Duodenal mucosa (tissue), 2 donors: ENCODE results near the gene CA7.
"Not testable (repeated sequence)": the region's sequence is repeated elsewhere in the genome, so short reads cannot be mapped to it uniquely, and the experiment has no call there.

Source experiments
- H3K27ac ChIP-seq: one replicate; pipeline ENCODE4 v1.7.0; 2013; ENCODE audit warnings: low read depth, low read length
- H3K27me3 ChIP-seq, 2 donors: one replicate each; pipeline ENCODE4 v1.7.0; 2013; ENCODE audit warnings: low read length in 2 of 2, control low read depth in 1 of 2; ENCODE audit not compliant: insufficient read depth in 2 of 2, control insufficient read depth in 1 of 2
- H3K36me3 ChIP-seq, 2 donors: one replicate each; pipeline ENCODE4 v1.7.0; 2013; ENCODE audit warnings: low read length in 2 of 2, control low read depth in 1 of 2; ENCODE audit not compliant: insufficient read depth in 2 of 2, control insufficient read depth in 1 of 2
- H3K4me1 ChIP-seq, 2 donors: one replicate each; pipeline ENCODE4 v1.7.0; 2013; ENCODE audit warnings: low read length in 2 of 2, control low read depth in 1 of 2; ENCODE audit not compliant: insufficient read depth in 2 of 2, control insufficient read depth in 1 of 2
- H3K4me3 ChIP-seq, 2 donors: one replicate each; pipeline ENCODE4 v1.7.0; 2013; ENCODE audit warnings: low read length in 2 of 2, low read depth in 1 of 2
- H3K9ac ChIP-seq, 2 donors: one replicate each; pipeline ENCODE4 v1.7.0; 2013; ENCODE audit warnings: low read length in 2 of 2, low read depth in 1 of 2
- H3K9me3 ChIP-seq, 2 donors: one replicate each; pipeline ENCODE4 v1.7.0; 2013; ENCODE audit warnings: low read length in 2 of 2, control low read depth in 1 of 2; ENCODE audit not compliant: control insufficient read depth in 1 of 2

The CA7 gene

GRCh38 chr16:66853261-66854139 is 9.3 kb downstream of the CA7 start:
- H3K4me1 ChIP-seq: peaks cover 2 to 6% of the 10 kb centered on the region in 2 donors
- H3K27me3 ChIP-seq: no peaks in the 10 kb centered on the region
- no peaks in the 10 kb centered on the region for H3K36me3 ChIP-seq
- no peaks in the 10 kb centered on the region for H3K9me3 ChIP-seq
- H3K27ac ChIP-seq: no peak overlapping the region
- H3K9ac ChIP-seq: no peak overlapping the region
- no peak overlapping the region for H3K4me3 ChIP-seq

GRCh38 chr16:66856184-66856730 is 12.0 kb downstream of the CA7 start:
- Histone ChIP-seq H3K27me3 (no peaks in the 10 kb centered on the region), H3K9me3 (no peaks in the 10 kb centered on the region), H3K4me3 (no peak overlapping the region), H3K27ac (no peak overlapping the region), H3K36me3 (no peaks in the 10 kb centered on the region), H3K9ac (no peak overlapping the region), H3K4me1 (no peaks in the 10 kb centered on the region)

- Histone ChIP-seq H3K9me3 (no peaks in the 10 kb centered on the region), H3K9ac (no peak overlapping the region), H3K36me3 (no peaks in the 10 kb centered on the region), H3K27ac (no peak overlapping the region), H3K4me1 (no peaks in the 10 kb centered on the region), H3K27me3 (no peaks in the 10 kb centered on the region), H3K4me3 (no peak overlapping the region)
Observed at GRCh38 chr16:66856801-66857200, 12.6 kb downstream of the CA7 start.

- no peaks in the 10 kb centered on the region for H3K9me3 ChIP-seq
- no peak overlapping the region for H3K27ac ChIP-seq
- no peaks in the 10 kb centered on the region for H3K4me1 ChIP-seq
- H3K36me3 ChIP-seq: no peaks in the 10 kb centered on the region
- H3K4me3 ChIP-seq: no peak overlapping the region
- no peaks in the 10 kb centered on the region for H3K27me3 ChIP-seq
- H3K9ac ChIP-seq: no peak overlapping the region
Observed at GRCh38 chr16:66857437-66857836, 13.2 kb downstream of the CA7 start.

GRCh38 chr16:66858740-66859396 is 14.7 kb downstream of the CA7 start:
- H3K4me1 ChIP-seq: no peaks in the 10 kb centered on the region
- no peak overlapping the region for H3K27ac ChIP-seq

GRCh38 chr16:66859397-66860068 is 15.3 kb downstream of the CA7 start:
- no peaks in the 10 kb centered on the region for H3K9me3 ChIP-seq
- no peaks in the 10 kb centered on the region for H3K27me3 ChIP-seq
- H3K36me3 ChIP-seq: no peaks in the 10 kb centered on the region
- H3K4me3 ChIP-seq: no peak overlapping the region
- H3K27ac ChIP-seq: no peak overlapping the region
- H3K9ac ChIP-seq: no peak overlapping the region
- no peaks in the 10 kb centered on the region for H3K4me1 ChIP-seq

More at GRCh38 chr16:66858740-66859396, 14.7 kb downstream of the CA7 start:
- Histone ChIP-seq H3K36me3 (no peaks in the 10 kb centered on the region), H3K9ac (no peak overlapping the region), H3K27me3 (no peaks in the 10 kb centered on the region), H3K9me3 (no peaks in the 10 kb centered on the region), H3K4me3 (no peak overlapping the region)

GRCh38 chr16:66862023-66862520 is 17.9 kb downstream of the CA7 start:
- no peak overlapping the region for H3K9ac ChIP-seq
- no peak overlapping the region for H3K27ac ChIP-seq
- no peak overlapping the region for H3K4me3 ChIP-seq
- H3K36me3 ChIP-seq: no peaks in the 10 kb centered on the region
- H3K27me3 ChIP-seq: no peaks in the 10 kb centered on the region
- H3K4me1 ChIP-seq: no peaks in the 10 kb centered on the region
- no peaks in the 10 kb centered on the region for H3K9me3 ChIP-seq

GRCh38 chr16:66863707-66864106 is 19.5 kb downstream of the CA7 start:
- Histone ChIP-seq H3K36me3 (no peaks in the 10 kb centered on the region), H3K9me3 (no peaks in the 10 kb centered on the region), H3K4me3 (no peak overlapping the region), H3K27ac (no peak overlapping the region), H3K9ac (no peak overlapping the region), H3K27me3 (no peaks in the 10 kb centered on the region), H3K4me1 (no peaks in the 10 kb centered on the region)

- Histone ChIP-seq H3K4me3 (no peak overlapping the region), H3K4me1 (peaks cover 17 to 19% of the 10 kb centered on the region in 2 donors), H3K9me3 (no peaks in the 10 kb centered on the region), H3K27me3 (no peaks in the 10 kb centered on the region), H3K36me3 (no peaks in the 10 kb centered on the region), H3K9ac (no peak overlapping the region), H3K27ac (no peak overlapping the region)
Observed at GRCh38 chr16:66869424-66869823, 25.2 kb downstream of the CA7 start.

- not testable (repeated sequence) for H3K9me3 ChIP-seq, H3K4me3 ChIP-seq, H3K36me3 ChIP-seq, H3K27me3 ChIP-seq, H3K27ac ChIP-seq
- peaks cover 17 to 19% of the 10 kb centered on the region in 2 donors for H3K4me1 ChIP-seq
- H3K9ac ChIP-seq: peak overlapping the region in 1 of 2 donors; percentile 21
Observed at GRCh38 chr16:66871363-66871762, 27.1 kb downstream of the CA7 start.
